Measurements from ENCODE around the gene MSRB2. TPM values are rescaled to one million over a fixed set of nuclear protein-coding genes. Genes with fewer than 3 reads are reported as not detected.

Gene MSRB2
- 13.1 and 14.8 TPM in 2 replicates for total RNA-seq (2014; rRNA removed; shearing (Covaris generic))

DNA sequence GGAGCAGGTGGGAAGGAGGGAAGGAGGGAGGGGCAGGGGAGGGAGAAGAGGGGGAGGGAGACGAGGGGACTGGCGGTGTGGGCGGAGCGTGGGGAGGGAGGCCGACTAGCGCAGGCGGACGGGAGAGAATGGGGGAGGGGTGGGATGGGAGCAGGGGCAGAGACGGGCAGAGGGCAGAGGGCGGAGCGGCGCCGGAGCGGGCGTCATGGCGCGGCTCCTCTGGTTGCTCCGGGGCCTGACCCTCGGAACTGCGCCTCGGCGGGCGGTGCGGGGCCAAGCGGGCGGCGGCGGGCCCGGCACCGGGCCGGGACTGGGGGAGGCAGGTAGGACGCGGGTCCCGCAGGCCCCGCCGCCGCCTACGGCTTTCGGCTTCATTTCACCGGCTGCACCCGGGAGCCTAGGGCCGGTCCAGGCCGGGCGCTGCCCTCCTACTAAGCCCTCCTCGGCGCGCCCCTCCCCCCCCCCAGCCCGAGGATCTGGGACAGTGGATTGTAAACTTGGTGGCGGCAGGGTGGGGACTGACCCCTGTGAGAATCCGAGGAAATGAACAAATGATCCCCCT, at the start of gene MSRB2:
TSS of gene MSRB2 (plus strand) at position 176 of the 562 bp plus-strand sequence. CDS start at position 206, 30 bp downstream.

Small RNAs within 50 kb of the gene (small RNA-seq; reads per million reads assigned to genes)
- not detected for gene RF00561

Other genes starting within 250 kb of the MSRB2 start
- gene ARMC3, start 167.5 kb upstream of the MSRB2 start, total RNA-seq (2014; rRNA removed; shearing (Covaris generic)) = not detected in 2 replicates
- not detected in 2 replicates for gene PTF1A, start 96.7 kb downstream of the MSRB2 start, total RNA-seq (2014; rRNA removed; shearing (Covaris generic))
- gene C10orf67, start 249.2 kb downstream of the MSRB2 start, total RNA-seq (2014; rRNA removed; shearing (Covaris generic)) = not detected in 2 replicates

Data from A375 (cell line).